ENCODE measurements around the gene ABCA5.

DNA sequence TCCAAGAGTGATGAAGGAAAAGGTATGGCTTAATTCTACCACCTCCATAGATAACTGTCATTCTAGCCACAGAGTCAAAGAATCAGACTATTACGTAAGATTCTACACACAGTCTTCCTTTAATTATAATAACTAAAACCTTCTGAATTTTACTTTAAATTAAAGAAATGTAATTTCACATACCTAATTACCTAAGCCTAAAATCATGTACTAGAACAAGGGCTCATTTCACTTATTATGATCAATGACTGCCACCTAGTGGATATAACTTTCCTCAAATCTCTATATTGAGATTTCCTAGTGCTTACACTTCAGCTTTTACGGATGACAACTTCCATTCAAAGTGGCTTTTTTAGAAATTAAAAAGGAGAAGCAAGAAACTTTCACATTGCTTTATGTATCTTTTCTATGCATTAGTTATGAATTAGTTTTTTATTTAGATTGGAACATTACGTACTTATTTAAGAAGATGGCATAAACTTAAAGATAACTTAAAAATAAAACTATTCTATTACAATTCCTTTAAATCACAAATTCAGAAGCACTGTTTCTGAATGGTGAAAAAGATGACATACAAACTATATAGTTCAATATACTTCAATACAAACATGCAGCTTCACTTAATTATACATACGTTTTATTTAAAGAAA, 80.1 kb downstream of the ABCA5 start:
- TF ChIP-seq POLR2AphosphoS5 (IDR thresholded peaks at IDR 0.05; ENCODE audit: low read depth, low read length) (no peak), RAD21 (IDR thresholded peaks at IDR 0.05; ENCODE audit: low read length) (peak; percentile 80), RXRA (IDR thresholded peaks at IDR 0.05; ENCODE audit: borderline replicate concordance, low read depth) (no peak)
- TF ChIP-seq, protein P1, sequence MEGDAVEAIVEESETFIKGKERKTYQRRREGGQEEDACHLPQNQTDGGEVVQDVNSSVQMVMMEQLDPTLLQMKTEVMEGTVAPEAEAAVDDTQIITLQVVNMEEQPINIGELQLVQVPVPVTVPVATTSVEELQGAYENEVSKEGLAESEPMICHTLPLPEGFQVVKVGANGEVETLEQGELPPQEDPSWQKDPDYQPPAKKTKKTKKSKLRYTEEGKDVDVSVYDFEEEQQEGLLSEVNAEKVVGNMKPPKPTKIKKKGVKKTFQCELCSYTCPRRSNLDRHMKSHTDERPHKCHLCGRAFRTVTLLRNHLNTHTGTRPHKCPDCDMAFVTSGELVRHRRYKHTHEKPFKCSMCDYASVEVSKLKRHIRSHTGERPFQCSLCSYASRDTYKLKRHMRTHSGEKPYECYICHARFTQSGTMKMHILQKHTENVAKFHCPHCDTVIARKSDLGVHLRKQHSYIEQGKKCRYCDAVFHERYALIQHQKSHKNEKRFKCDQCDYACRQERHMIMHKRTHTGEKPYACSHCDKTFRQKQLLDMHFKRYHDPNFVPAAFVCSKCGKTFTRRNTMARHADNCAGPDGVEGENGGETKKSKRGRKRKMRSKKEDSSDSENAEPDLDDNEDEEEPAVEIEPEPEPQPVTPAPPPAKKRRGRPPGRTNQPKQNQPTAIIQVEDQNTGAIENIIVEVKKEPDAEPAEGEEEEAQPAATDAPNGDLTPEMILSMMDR (IDR thresholded peaks at IDR 0.05), result peak; percentile 95
- TF ChIP-seq, protein P2, sequence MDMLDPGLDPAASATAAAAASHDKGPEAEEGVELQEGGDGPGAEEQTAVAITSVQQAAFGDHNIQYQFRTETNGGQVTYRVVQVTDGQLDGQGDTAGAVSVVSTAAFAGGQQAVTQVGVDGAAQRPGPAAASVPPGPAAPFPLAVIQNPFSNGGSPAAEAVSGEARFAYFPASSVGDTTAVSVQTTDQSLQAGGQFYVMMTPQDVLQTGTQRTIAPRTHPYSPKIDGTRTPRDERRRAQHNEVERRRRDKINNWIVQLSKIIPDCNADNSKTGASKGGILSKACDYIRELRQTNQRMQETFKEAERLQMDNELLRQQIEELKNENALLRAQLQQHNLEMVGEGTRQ (IDR thresholded peaks at IDR 0.05; ENCODE audit: borderline replicate concordance, low read depth, low read length), result no peak

All from SK-N-SH (cell line).